ENCODE results near the gene STXBP6.

GRCh38 chr14:24874514-24875202 is 175.3 kb downstream of the STXBP6 start:
- TF ChIP-seq CTCF (conservative IDR thresholded peaks at IDR 0.05): no peak
- no peak for TF ChIP-seq ZFX (IDR thresholded peaks at IDR 0.05)

Measured in C4-2B (cell line).